ENCODE measurements around the gene RSPO3.

- TF ChIP-seq, protein P1, sequence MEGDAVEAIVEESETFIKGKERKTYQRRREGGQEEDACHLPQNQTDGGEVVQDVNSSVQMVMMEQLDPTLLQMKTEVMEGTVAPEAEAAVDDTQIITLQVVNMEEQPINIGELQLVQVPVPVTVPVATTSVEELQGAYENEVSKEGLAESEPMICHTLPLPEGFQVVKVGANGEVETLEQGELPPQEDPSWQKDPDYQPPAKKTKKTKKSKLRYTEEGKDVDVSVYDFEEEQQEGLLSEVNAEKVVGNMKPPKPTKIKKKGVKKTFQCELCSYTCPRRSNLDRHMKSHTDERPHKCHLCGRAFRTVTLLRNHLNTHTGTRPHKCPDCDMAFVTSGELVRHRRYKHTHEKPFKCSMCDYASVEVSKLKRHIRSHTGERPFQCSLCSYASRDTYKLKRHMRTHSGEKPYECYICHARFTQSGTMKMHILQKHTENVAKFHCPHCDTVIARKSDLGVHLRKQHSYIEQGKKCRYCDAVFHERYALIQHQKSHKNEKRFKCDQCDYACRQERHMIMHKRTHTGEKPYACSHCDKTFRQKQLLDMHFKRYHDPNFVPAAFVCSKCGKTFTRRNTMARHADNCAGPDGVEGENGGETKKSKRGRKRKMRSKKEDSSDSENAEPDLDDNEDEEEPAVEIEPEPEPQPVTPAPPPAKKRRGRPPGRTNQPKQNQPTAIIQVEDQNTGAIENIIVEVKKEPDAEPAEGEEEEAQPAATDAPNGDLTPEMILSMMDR (IDR thresholded peaks at IDR 0.05) = no peak
- no peak for TF ChIP-seq RAD21 (conservative IDR thresholded peaks at IDR 0.05 in 1 of 2, IDR thresholded peaks at IDR 0.05 in 1 of 2)
- TF ChIP-seq, protein P2, sequence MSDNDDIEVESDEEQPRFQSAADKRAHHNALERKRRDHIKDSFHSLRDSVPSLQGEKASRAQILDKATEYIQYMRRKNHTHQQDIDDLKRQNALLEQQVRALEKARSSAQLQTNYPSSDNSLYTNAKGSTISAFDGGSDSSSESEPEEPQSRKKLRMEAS (IDR thresholded peaks at IDR 0.05) = no peak
- TF ChIP-seq RCOR1 (IDR thresholded peaks at IDR 0.05; ENCODE audit: low read depth, low read length) = no peak
- TF ChIP-seq POLR2A (IDR thresholded peaks at IDR 0.05; ENCODE audit: low read length) = no peak
- no peak for TF ChIP-seq EP300 (IDR thresholded peaks at IDR 0.05)
- no peak for TF ChIP-seq ZFP36 (IDR thresholded peaks at IDR 0.05; ENCODE audit: borderline replicate concordance, partially characterized antibody)
- no peak for TF ChIP-seq PBX3 (IDR thresholded peaks at IDR 0.05)
- TF ChIP-seq SREBF2 (IDR thresholded peaks at IDR 0.05) = no peak
- TF ChIP-seq SMC3 (IDR thresholded peaks at IDR 0.05) = no peak
- no peak for TF ChIP-seq MAFK (IDR thresholded peaks at IDR 0.05; ENCODE audit: partially characterized antibody)
- TF ChIP-seq BCL3 (IDR thresholded peaks at IDR 0.05) = no peak
- no peak for TF ChIP-seq ZSCAN20 (CRISPR knock-in tag; IDR thresholded peaks at IDR 0.05)
- no peak for TF ChIP-seq NR3C1 (IDR thresholded peaks at IDR 0.05)
Observed at GRCh38 chr6:127222418-127222817, 103.9 kb downstream of the RSPO3 start.
